Kidney capillary endothelial cell (primary cell): ENCODE results near the gene WFDC13.
"Not testable (repeated sequence)": the region's sequence is repeated elsewhere in the genome, so short reads cannot be mapped to it uniquely, and the experiment has no call there.

ENCODE experiments used
- DNase-seq: peaks from one replicate; pipeline ENCODE4 v3.0.0-alpha.2; 2018; ENCODE audit warnings: low spot score

The WFDC13 gene

GRCh38 chr20:45701873-45702272 lies at the start of gene WFDC13:
WFDC13 (plus strand) TSS chr20:45702038; CDS start chr20:45702124, 86 bp downstream.
- DNase-seq, result no peak

GRCh38 chr20:45657038-45657437 lies 44.8 kb upstream of the WFDC13 start:
- not testable (repeated sequence) for DNase-seq

GRCh38 chr20:45670139-45670538 lies 31.7 kb upstream of the WFDC13 start, which contains the start of gene WFDC11:
WFDC11 (minus strand) TSS chr20:45670239; CDS start chr20:45650600, 19,639 bp downstream.
- no peak for DNase-seq

GRCh38 chr20:45672765-45673164 lies 29.1 kb upstream of the WFDC13 start:
- DNase-seq, result no peak

DNA sequence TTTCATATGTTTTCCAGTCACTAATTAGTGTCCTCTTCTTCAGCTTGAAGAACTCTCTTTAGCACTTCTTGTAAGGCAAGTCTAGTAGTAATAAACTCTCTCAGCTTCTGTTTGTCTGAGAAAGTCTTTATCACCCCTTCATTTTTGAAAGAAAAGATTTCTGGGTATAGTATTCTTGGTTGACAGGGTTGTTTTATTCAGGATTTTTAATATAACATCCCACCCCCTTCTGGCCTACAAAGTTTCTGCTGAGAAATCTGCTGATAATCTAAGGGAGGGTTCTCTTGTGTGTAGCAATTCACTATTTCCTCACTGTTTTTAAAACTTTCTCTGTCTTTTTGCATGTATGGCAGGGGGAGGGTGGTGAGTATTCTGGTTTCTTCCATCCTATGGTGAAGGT lies 22.2 kb upstream of the WFDC13 start:
- no peak for DNase-seq

DNA sequence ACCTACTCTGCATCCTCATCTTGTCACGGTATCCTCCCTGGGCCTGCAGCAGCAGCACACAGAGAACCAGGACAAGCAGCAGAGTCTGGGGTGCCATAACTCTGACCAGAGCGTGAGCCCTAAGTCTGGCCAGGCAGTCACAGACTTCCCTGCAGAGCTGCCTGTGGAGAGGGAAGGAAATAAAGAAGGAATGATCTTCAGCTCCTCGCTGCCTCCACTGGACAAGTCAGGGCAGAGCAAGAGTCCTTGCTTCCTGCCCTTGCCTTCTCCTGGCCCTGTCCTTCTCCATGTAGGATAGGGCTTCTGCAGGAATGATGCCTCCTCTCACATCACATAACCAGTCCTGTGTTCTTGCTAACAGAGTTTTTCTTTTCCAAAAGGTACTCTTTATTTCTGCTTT lies 15.9 kb upstream of the WFDC13 start:
- no peak for DNase-seq

DNA sequence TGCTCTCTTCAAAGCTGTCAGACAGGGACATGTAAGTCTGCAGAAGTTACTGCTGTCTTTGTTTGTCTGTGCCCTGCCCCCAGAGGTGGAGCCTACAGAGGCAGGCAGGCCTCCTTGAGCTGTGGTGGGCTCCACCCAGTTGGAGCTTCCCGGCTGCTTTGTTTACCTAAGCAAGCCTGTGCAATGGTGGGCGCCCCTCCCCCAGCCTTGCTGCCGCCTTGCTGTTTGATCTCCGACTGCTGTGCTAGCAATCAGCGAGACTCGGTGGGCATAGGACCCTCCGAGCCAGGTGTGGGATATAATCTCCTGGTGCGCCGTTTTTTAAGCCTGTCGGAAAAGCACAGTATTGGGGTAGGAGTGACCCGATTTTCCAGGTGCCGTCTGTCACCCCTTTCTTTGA lies 8.5 kb upstream of the WFDC13 start:
- DNase-seq, result not testable (repeated sequence)

DNA sequence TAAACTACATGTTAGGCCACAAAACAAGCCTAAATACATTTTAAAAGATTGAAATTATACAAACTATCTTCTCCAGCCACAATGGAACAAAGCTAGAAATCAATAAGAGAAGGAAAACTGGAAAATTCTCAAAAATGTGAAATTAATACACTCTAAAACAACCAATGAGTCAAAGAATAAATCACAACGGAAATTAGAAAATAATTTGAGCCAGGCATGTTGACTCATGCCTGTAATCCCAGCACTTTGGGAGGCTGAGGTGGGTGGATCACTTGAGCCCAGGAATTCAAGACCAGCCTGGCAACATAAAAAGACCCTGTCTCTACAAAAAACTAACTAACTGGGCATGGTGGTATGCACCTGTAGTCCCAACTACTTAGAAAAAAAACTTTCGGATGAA lies 6.3 kb upstream of the WFDC13 start:
- DNase-seq, result no peak

GRCh38 chr20:45701104-45701503 lies 734 bp upstream of the WFDC13 start:
- DNase-seq, result no peak

DNA sequence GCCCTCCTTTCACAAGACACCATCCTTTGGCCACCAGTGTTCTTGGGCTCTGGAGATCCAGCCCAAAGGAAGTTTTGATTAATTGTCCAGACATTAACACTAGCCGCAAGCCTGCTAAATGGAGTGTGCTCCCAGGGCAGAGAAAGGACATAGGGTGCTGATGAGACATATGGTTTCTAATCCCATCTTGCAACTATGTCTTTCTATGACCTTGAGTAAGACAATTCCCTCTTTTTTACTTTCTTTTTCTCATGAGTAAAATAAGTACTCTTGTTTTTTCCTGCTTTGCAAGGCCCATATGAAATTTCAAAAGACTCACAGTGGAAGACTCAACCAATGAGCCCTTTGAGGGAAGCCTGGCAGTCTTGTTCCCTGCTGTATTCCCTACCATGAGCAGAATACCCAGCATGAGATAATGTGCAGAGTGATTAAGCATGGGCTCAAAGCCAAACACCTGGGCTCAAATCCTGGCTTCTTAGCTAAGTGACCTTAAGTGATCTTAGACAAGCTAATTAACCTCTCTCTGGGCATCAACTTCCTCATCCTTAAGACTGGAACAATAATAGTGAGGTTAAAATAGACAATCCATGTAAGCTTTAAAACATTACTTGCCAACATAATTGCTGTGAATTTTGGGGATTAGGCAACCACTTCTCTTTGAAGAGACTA lies 3.3 kb downstream of the WFDC13 start, which contains the start of gene WFDC10B:
Gene WFDC10B (minus strand): TSS at position 51 of the 669 bp plus-strand sequence. CDS start 19,027 bp downstream, outside the sequence.
- DNase-seq, result no peak

- DNase-seq, result not testable (repeated sequence)
Observed at GRCh38 chr20:45716141-45716688, 14.4 kb downstream of the WFDC13 start.

DNA sequence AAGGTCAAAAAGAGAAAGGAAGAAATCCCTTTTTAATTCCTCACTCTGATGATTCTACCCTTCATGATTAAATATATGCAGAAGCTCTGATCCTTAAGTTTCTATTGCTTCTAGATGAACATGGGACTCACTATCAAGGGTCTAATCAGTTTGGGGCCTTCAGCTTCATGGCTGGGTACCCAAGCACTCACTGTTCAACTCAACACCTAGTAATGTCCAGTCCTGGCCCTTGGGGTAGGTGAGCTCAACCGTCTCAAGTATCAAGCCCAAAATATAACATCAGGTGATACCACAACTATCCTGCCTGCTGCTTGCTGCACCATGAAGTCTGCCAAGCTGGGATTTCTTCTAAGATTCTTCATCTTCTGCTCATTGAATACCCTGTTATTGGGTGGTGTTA lies 20.2 kb downstream of the WFDC13 start, which contains the start of gene SPINT4:
Gene SPINT4 (plus strand): TSS at position 301 of the 400 bp plus-strand sequence. CDS start 21 bp downstream, at position 322.
- no peak for DNase-seq

GRCh38 chr20:45725134-45725533 lies 23.3 kb downstream of the WFDC13 start:
- DNase-seq, result no peak

DNA sequence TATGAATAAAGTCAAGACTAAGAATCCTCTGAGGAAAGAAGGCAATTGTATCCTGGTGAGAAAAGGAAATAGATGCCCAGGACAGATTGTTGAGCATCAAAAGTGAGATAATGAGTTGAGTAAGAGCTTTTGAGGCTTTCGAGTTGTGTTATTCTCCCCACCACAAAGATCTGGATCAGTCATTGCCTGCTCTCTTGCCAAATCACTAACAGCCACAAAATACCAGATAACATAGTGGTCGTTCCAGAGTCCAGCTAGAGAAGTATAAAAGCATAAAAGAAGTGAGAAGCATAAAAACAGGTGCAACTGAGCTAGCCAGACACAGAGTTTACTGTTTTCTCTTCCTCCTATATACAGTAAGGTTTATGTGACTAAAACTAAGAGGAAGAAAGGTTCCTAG lies 25.2 kb downstream of the WFDC13 start:
- no peak for DNase-seq

DNA sequence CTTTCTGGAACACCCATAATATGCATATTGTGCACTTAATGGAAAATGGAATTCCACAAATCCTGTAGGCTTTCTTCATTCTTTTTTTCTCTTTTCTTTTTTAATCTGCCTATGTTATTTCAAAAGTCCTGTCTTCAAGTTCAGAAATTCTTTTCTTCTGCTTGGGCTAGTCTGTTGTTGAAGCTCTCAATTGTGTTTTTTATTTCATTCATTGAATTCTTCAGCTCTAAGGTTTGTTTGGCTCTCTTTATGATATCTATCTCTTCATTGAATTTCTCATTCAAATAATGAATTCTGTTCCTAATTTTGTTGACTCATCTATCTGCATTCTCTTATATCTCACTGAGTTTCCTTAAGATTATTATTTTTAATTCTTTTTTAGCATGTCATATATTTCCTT lies 30.4 kb downstream of the WFDC13 start:
- DNase-seq, result no peak

DNA sequence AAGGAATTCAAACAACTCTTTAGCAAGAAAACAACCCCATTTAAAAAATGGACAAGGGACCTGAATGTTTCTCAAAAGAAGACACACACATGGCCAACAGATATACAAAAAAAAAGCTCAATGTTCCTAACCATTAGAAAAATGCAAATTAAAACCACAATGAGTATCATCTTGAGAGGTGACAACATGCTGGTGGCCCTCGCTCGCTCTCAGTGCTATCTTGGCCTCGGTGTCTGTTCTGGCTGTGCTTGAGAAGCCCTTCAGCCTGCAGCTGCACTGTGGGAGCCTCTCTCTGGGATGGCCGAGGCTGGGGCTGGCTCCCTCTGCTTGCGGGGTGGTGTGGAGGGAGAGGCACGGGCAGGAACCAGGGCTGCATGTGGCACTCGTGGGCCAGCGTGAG lies 33.7 kb downstream of the WFDC13 start:
- no peak for DNase-seq

DNA sequence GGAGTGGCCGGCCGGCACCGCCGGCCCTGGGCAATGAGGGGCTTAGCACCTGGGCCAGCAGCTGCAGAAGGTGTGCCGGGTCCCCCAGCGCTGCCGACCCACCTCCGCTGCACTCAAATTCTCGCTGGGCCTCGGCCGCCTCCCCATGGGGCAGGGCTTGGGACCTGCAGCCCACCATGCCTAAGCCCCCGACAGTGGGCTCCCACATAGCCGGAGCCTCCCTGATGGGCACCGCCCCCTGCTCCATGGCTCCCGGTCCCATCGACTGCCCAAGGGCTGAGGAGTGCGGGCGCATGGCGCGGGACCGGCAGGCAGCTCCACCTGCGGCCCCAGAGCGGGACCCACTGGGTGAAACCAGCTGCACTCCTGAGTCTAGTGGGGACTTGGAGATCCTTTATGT lies 34.1 kb downstream of the WFDC13 start:
- DNase-seq, result no peak

- DNase-seq, result no peak
Observed at GRCh38 chr20:45742596-45742995, 40.8 kb downstream of the WFDC13 start.

DNA sequence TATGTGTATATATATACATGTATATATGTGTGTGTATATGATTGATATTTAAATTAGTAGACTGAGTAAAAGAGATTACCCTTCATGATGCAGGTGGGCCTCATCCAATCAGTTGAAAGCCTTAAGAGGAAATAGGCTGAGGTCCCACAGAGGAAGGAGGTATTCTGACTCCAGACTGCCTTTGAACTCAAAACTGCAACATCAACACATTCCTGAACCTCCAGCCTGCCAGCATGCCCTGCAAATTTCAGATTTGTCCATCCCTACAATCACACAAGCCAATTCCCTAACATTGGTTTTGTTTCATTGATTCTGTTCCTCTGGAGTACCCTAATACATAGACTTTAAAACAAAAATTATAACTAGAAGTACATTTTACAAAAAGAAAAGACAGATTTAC lies 43.2 kb downstream of the WFDC13 start:
- DNase-seq, result no peak

DNA sequence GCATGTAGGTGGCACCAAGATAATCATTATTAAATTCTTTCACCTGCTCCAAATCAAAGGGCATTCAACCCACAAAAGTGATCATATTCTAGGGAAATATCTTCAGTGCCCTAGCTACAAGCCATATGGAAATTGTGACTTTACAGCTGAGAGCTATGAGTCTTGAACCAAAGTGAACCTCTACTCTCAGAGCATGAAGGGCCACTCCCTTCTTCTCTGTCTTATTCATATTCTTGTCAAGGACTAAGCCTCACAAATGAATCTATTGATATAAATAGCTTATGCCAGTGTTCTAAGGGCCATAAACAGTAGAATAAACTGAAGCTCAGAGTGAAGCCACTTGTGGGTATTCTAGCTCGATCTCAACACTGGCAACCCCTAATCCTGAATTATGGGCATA lies 49.9 kb downstream of the WFDC13 start:
- DNase-seq, result no peak

DNA sequence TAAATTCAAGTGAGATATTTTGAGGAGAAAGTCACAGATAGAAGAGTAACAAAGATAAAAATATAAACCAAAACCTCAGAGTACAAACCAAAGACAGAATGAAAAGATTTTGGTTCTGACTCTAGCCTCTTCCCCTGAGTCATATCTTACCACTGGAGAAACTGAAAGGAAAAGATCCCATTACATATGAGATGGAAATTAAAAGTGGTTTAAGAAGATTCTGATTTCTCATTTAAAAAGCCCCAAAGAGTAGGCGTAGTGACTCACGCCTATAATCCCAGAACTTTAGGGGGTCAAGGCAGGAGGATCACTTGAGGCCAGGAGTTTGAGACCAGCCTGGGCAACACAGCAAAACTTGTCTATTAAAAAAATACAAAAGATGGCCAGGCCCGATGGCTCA lies 50.9 kb downstream of the WFDC13 start:
- no peak for DNase-seq

- DNase-seq, result no peak
Observed at GRCh38 chr20:45758096-45758495, 56.3 kb downstream of the WFDC13 start.
